ENCODE results near the gene LSG1.

The LSG1 gene

DNA sequence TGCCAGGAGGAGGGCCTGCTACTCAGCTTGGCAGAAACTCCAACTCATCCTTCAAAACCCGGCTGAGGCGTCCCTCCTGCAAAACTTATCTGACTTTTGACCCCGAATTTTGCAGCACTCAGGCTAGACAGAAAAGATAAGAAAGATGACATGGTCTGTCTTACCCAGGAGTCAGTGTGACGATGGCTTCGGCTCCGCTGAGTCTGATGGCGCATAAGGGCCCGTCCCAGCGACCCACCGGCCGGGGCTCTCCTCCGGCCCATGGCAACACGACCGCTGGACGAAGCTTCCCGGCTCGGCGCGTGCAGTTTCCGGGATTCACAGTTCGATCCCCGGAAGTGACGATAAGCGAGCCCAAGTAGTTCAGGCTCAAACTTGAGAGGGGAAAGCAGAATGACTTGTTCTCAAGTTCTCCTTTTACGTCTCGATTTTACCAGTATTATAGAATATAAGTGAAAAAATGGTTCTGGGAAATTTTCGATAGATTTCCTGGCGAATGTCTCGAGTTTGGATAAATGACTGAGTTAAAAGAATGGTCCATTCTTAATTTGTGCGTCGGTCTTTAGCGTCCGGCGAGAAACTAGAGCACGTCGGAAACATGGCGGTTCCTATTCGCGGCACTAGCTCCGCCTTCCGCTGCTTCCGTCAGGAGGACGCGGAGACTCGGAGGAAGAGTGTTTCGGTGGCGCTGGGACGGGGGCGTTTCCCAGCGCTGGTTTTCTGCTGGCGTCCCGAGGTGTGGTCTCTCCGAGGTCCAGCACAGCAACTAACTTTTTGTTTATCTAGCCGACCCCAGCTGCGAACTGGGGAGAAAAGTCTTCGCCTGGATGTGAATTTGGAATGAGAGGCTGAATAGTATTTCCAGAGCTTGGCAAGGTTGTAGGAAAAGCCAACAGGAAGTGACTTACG is at the start of gene LSG1:
LSG1 (minus strand) TSS at position 292 of the 909 bp plus-strand sequence; CDS start at position 263, 29 bp downstream.
- H3K27me3 Mint-ChIP-seq (ENCODE audit: low read depth): no peaks in the 10 kb centered on the region
- peak; percentile 90 for DNase-seq (ENCODE audit: low spot score)
- no peaks in the 10 kb centered on the region for H3K9me3 Mint-ChIP-seq
- H3K36me3 Mint-ChIP-seq (ENCODE audit: low read depth): peaks cover 14% of the 10 kb centered on the region
- peak within 1 kb of the TSS; percentile 97 for H3K27ac Mint-ChIP-seq
- H3K4me3 Mint-ChIP-seq: peak within 1 kb of the TSS; percentile 99
- H3K4me1 Mint-ChIP-seq (ENCODE audit: low read depth): peaks cover 23% of the 10 kb centered on the region

DNA sequence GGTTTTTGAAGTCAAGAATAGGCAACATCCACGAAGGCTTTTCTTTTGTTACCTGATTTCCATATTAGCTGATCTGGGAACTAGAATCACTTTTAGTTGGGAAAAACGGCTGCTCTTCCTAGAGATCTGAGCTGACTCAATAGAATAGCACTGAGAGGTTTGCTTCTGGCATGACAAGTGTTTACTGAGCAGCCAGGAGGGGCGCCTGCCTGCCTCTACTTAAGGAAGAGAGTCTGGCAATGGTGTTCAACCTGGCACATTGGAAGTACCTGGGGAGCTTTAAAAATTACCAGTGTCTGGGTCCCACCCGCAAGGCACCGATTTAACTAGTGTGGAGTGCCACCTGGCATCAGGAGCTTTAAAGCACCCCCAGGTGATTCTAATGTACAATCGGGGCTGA is 48.1 kb upstream of the LSG1 start:
- no peaks in the 10 kb centered on the region for H3K36me3 Mint-ChIP-seq (ENCODE audit: low read depth)
- peaks cover 4% of the 10 kb centered on the region for H3K27me3 Mint-ChIP-seq (ENCODE audit: low read depth)
- H3K9me3 Mint-ChIP-seq: no peaks in the 10 kb centered on the region
- no peak for DNase-seq (ENCODE audit: low spot score)
- no peaks in the 10 kb centered on the region for H3K4me1 Mint-ChIP-seq (ENCODE audit: low read depth)
- no peak overlapping the region for H3K4me3 Mint-ChIP-seq
- H3K27ac Mint-ChIP-seq: no peak overlapping the region

DNA sequence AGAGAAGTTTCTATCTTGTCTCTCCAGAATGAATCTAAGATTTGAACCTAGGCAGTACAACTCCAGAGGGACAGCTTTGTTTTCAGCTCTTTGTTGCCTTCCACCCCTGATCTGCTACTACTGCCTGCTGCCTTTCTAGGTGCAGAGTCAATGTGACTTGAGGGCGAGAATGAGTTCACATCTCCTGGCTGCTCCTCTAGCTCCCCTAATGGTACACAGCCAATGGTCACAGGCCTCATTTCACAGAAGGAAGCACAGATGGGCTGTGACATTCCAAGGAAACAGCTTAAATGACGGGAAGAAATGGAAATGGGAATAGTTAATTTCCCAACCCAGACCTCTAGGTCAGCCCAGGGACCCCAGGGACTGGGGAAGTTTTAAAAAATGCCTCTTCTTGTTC is 46.1 kb upstream of the LSG1 start:
- Mint-ChIP-seq H3K4me1 (ENCODE audit: low read depth) (no peaks in the 10 kb centered on the region), H3K27ac (no peak overlapping the region), H3K9me3 (no peaks in the 10 kb centered on the region), H3K4me3 (no peak overlapping the region), H3K36me3 (ENCODE audit: low read depth) (no peaks in the 10 kb centered on the region), H3K27me3 (ENCODE audit: low read depth) (peaks cover 4% of the 10 kb centered on the region)
- no peak for DNase-seq (ENCODE audit: low spot score)

DNA sequence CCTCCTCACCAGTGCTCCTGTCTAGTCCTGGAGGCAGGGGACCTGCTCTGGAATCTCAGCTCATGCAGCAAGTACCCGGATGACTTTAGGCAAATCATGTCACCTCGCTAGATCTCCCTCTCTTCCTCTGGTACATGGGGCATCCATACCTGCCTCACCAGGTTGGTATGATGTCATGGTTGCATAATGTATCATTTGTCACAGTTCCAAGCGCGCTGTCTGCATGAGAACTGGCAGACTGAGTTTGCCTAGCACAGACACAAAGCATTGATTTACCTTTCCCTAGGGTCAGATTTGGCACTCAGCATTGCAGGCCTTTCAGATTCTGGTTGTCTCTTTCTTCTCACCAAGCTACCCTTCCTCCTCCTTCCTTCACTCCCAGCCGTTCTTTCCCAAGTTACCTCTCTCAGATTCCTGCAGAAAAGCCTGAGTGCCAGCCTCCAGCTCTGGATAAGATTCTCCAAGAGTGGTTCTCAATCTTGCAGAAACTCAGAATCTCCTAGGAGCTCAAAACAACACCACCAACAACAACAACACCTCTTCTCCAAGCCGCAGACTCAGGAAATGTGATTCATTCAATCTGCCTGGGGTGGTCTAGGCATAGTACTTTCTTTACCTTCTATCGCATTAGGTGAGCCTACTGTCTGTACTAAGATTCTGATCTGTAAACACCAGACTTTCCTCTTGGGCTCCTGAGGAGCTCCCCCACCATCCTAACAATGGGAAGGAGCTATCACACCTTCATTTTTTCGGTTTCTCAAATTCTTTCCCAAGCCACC is 43.2 kb upstream of the LSG1 start:
- H3K36me3 Mint-ChIP-seq (ENCODE audit: low read depth): no peaks in the 10 kb centered on the region
- no peak for DNase-seq (ENCODE audit: low spot score)
- no peaks in the 10 kb centered on the region for H3K27me3 Mint-ChIP-seq (ENCODE audit: low read depth)
- H3K4me1 Mint-ChIP-seq (ENCODE audit: low read depth): no peaks in the 10 kb centered on the region
- no peak overlapping the region for H3K27ac Mint-ChIP-seq
- H3K9me3 Mint-ChIP-seq: no peaks in the 10 kb centered on the region
- no peak overlapping the region for H3K4me3 Mint-ChIP-seq

DNA sequence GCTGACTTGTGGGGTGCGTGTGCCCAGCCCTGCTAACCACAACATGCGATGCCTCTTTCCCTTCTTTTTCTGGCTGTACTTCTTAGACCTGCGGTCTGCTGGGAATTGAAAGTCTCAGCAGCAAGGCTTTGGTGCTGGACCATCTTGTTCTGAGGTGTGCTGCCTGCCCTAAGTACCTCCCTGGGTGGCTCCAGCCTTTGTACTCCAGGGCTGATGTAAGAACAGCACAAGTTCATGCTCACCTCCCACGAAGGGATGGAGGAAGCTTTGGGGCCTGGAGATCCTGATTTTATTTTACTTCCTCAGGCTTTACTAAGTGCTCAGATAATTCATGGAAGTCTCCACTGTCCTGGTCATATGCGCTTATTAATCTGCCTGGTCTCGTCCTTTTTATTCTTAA is 42.6 kb upstream of the LSG1 start:
- H3K36me3 Mint-ChIP-seq (ENCODE audit: low read depth): no peaks in the 10 kb centered on the region
- H3K27ac Mint-ChIP-seq: no peak overlapping the region
- no peak for DNase-seq (ENCODE audit: low spot score)
- H3K4me3 Mint-ChIP-seq: no peak overlapping the region
- no peaks in the 10 kb centered on the region for H3K4me1 Mint-ChIP-seq (ENCODE audit: low read depth)
- H3K27me3 Mint-ChIP-seq (ENCODE audit: low read depth): no peaks in the 10 kb centered on the region
- H3K9me3 Mint-ChIP-seq: no peaks in the 10 kb centered on the region

DNA sequence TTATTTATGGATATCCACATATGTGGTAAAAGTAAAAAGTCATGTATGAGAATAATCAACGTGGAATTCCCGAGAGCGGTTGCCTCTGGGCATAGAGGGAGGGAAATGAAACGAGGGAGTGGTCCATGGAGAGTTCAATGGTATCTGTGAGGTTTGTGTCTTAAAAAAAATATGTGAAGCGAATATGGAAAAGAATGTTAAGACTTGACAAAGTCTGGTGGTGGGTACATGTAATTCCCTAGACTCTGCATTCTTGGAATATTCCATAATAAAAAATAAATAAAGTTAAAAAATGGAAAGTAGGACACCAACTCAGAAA is 42.1 kb upstream of the LSG1 start:
- Mint-ChIP-seq H3K4me1 (ENCODE audit: low read depth) (no peaks in the 10 kb centered on the region), H3K9me3 (no peaks in the 10 kb centered on the region), H3K27ac (no peak overlapping the region), H3K36me3 (ENCODE audit: low read depth) (no peaks in the 10 kb centered on the region), H3K27me3 (ENCODE audit: low read depth) (no peaks in the 10 kb centered on the region), H3K4me3 (no peak overlapping the region)
- DNase-seq (ENCODE audit: low spot score): no peak

DNA sequence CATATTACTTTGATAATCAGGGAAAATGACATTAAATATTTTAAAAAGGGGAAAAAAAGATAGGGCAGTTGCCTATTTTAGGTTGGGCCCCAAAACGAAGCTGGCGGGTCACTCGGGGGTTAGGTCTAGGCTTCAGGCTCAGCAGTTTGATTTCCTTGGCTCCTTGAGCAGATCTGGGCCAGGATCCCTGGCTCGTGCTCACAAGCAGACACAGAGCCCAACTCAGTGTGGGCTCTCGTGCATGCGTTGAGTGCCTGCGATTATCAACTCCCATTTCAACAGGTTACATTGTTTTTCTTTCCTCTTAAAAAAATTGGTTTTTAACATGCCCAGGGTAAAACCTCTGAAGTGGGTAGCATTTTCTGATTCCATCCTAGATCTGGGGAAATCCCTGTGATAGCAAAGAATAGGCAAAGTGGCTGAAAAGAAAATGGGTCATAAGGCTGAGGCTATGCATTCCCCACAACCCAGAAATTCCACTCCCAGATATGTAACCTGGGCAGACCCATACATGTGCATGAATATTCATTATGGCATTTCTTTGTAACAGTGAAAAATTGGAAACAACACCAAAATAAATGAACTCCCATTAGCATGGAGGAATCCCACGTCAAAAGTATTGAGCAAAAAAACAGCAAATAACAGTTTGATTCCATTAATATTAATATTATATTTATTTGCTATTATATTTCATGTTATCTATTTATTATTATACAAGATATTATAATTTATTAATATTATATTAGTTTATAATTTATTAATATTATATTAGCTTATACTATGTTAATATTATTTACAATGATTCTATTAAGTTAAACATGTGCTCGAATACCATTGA is 41.5 kb upstream of the LSG1 start:
- Mint-ChIP-seq H3K4me1 (ENCODE audit: low read depth) (no peaks in the 10 kb centered on the region), H3K9me3 (no peaks in the 10 kb centered on the region), H3K4me3 (no peak overlapping the region), H3K36me3 (ENCODE audit: low read depth) (no peaks in the 10 kb centered on the region), H3K27me3 (ENCODE audit: low read depth) (no peaks in the 10 kb centered on the region), H3K27ac (no peak overlapping the region)
- no peak for DNase-seq (ENCODE audit: low spot score)

DNA sequence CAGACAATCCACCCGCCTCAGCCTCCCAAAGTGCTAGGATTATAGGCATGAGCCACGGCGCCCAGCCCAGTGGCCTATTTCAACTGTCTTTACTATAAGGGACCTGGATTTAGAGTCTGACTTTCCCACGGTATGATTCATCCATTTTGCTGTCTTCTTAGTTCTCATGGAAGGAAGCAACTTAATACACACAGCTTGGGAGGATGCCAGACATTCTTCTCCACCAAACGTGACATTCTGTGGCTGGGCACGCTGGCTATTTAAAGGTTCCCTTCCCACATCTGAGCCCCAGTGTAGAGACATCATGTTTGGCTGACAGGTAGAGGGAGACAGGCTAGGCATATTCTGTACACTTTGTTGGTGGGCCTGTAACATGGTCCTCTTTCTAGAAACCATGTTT is 39.9 kb upstream of the LSG1 start:
- H3K27ac Mint-ChIP-seq: no peak overlapping the region
- no peak for DNase-seq (ENCODE audit: low spot score)
- H3K27me3 Mint-ChIP-seq (ENCODE audit: low read depth): peaks cover 3% of the 10 kb centered on the region
- no peak overlapping the region for H3K4me3 Mint-ChIP-seq
- H3K9me3 Mint-ChIP-seq: no peaks in the 10 kb centered on the region
- no peaks in the 10 kb centered on the region for H3K4me1 Mint-ChIP-seq (ENCODE audit: low read depth)
- H3K36me3 Mint-ChIP-seq (ENCODE audit: low read depth): no peaks in the 10 kb centered on the region

DNA sequence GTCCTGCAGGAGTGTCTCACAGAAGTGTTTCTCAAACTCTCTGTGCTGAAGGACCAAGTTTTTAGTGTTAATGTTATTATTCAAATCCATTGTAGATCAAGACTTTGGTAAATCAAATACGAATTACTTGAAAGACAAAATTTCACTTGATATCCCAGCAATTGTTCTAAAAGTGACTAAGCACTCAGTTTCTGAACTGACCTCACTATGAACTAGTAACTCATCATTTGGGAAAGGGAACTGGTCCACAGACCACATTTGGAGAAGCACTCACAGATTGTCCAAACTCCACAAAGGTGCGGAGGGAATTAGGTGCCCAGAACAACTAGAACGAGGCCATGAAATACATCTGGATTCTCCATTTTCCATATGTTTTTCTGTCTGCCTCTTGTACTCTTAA is 39.3 kb upstream of the LSG1 start:
- H3K4me3 Mint-ChIP-seq: no peak overlapping the region
- no peak for DNase-seq (ENCODE audit: low spot score)
- peaks cover 3% of the 10 kb centered on the region for H3K27me3 Mint-ChIP-seq (ENCODE audit: low read depth)
- no peak overlapping the region for H3K27ac Mint-ChIP-seq
- H3K9me3 Mint-ChIP-seq: no peaks in the 10 kb centered on the region
- no peaks in the 10 kb centered on the region for H3K4me1 Mint-ChIP-seq (ENCODE audit: low read depth)
- H3K36me3 Mint-ChIP-seq (ENCODE audit: low read depth): no peaks in the 10 kb centered on the region

DNA sequence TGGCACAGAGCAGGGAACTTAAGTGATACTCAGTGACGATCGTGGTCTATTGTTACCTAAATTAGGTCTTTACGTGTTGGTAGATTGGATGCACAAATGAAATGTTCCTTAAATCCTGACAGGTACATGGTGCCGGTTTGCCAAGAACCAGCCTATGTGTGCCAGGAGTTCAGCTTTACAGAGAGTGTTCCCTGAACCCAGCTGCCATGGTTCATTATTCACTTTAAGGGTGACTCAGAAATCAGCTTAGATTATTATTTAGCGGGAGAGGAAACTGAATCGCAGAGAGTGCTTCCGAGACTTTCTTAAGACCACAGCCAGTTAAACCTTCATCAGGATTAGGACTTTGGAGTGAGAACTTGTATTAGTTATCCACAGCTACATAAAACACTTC is 35.2 kb upstream of the LSG1 start:
- no peak for DNase-seq (ENCODE audit: low spot score)
- Mint-ChIP-seq H3K27ac (no peak overlapping the region), H3K36me3 (ENCODE audit: low read depth) (no peaks in the 10 kb centered on the region), H3K4me3 (no peak overlapping the region), H3K4me1 (ENCODE audit: low read depth) (no peaks in the 10 kb centered on the region), H3K9me3 (no peaks in the 10 kb centered on the region), H3K27me3 (ENCODE audit: low read depth) (peaks cover 6% of the 10 kb centered on the region)

DNA sequence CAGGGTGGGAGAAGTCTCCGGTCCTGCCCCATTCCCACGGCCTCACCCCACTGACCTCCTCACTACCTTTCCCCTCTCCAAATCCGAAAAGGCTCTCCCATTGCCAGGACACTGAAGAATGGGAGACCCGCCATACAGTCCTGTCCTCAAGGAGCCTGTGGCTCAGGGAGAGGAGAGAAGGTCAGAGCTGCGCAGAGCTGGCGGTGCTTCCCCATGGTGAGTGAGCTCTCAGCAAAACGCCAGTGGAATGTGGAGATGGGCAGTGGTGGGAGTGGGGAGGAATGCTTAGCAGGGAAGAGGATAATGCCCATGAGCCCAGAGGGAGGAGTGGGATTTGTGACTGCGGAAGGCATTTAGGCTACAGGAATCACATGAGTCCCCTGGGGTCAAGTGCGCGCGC is 33.8 kb upstream of the LSG1 start:
- no peak for DNase-seq (ENCODE audit: low spot score)
- Mint-ChIP-seq H3K27ac (no peak overlapping the region), H3K4me1 (ENCODE audit: low read depth) (no peaks in the 10 kb centered on the region), H3K36me3 (ENCODE audit: low read depth) (no peaks in the 10 kb centered on the region), H3K4me3 (no peak overlapping the region), H3K27me3 (ENCODE audit: low read depth) (peaks cover 6% of the 10 kb centered on the region), H3K9me3 (no peaks in the 10 kb centered on the region)

DNA sequence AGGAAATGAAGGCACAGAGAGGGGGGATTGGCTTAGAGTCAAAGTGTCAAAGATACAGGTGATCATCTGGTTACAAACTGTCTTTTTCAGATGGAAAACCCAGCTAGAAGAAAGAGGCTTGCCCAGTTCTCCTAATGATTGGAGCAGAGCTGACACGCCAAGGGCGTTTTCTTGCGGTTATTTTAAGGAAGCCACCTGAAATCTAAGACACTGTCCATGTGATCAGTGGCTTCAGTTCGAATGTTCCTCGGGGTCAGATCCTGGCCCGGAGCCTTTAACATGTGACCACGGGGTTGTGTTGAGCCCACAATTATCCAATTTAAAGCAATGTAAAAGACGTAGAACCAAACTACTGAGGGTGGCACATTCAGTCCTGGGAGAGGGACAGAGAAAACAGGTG is 33.2 kb upstream of the LSG1 start:
- no peak overlapping the region for H3K27ac Mint-ChIP-seq
- no peak for DNase-seq (ENCODE audit: low spot score)
- H3K27me3 Mint-ChIP-seq (ENCODE audit: low read depth): peaks cover 6% of the 10 kb centered on the region
- H3K36me3 Mint-ChIP-seq (ENCODE audit: low read depth): no peaks in the 10 kb centered on the region
- no peak overlapping the region for H3K4me3 Mint-ChIP-seq
- H3K4me1 Mint-ChIP-seq (ENCODE audit: low read depth): no peaks in the 10 kb centered on the region
- H3K9me3 Mint-ChIP-seq: no peaks in the 10 kb centered on the region

DNA sequence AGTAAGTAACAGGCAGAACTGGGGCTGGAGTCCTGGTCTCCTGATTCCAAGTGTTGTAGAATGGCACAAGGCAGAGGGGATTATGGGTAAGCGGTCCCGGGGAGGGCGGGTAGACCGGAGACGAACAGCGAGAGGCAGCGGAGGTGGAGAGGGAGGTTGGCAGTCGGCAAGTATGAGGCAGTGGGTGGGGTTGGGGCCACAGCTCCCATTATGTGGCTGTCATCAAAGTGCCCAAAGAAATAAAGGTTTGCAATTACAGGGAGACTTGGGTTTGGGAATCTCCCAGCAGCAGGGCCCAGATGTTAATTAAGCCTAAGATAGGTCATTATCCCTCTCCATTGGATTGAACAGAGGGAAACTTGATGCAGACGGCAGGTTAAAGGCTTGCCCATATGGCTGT is 30.6 kb upstream of the LSG1 start:
- H3K27me3 Mint-ChIP-seq (ENCODE audit: low read depth): peaks cover 8% of the 10 kb centered on the region
- no peak overlapping the region for H3K27ac Mint-ChIP-seq
- H3K36me3 Mint-ChIP-seq (ENCODE audit: low read depth): no peaks in the 10 kb centered on the region
- no peak for DNase-seq (ENCODE audit: low spot score)
- H3K4me1 Mint-ChIP-seq (ENCODE audit: low read depth): no peaks in the 10 kb centered on the region
- H3K9me3 Mint-ChIP-seq: no peaks in the 10 kb centered on the region
- no peak overlapping the region for H3K4me3 Mint-ChIP-seq

DNA sequence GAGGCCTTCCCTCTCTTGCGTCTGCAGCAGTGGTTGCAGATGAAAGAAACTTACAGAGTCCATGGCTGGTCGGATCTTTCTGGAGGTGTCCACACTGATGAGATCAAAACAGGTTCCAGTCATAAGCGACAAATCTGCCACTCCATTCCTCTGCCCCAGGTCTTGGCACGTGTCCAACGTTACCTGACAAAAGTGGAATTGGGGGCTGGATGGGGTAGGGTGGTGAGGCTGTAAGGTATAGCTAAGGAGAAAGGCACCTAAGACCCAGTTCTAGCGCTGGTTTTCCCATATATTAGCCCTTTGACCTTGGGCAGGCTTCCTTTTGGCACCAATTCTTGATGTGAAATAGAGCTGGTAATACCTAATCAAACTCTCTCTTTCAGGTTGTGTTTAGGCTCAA is 24.7 kb upstream of the LSG1 start:
- no peak overlapping the region for H3K27ac Mint-ChIP-seq
- DNase-seq (ENCODE audit: low spot score): no peak
- peaks cover 4% of the 10 kb centered on the region for H3K4me1 Mint-ChIP-seq (ENCODE audit: low read depth)
- no peak overlapping the region for H3K4me3 Mint-ChIP-seq
- H3K36me3 Mint-ChIP-seq (ENCODE audit: low read depth): no peaks in the 10 kb centered on the region
- peaks cover 16% of the 10 kb centered on the region for H3K27me3 Mint-ChIP-seq (ENCODE audit: low read depth)
- H3K9me3 Mint-ChIP-seq: no peaks in the 10 kb centered on the region
